ENCODE data around the gene CALHM6.
A peak's percentile ranks its signal among the peaks of the same experiment; 100 is the strongest.

The CALHM6 gene

GRCh38 chr6:116461331-116461931, at the start of gene CALHM6:
Gene CALHM6 (plus strand): TSS chr6:116461375. CDS start chr6:116461930, 555 bp downstream.
- TF ChIP-seq, protein P1, sequence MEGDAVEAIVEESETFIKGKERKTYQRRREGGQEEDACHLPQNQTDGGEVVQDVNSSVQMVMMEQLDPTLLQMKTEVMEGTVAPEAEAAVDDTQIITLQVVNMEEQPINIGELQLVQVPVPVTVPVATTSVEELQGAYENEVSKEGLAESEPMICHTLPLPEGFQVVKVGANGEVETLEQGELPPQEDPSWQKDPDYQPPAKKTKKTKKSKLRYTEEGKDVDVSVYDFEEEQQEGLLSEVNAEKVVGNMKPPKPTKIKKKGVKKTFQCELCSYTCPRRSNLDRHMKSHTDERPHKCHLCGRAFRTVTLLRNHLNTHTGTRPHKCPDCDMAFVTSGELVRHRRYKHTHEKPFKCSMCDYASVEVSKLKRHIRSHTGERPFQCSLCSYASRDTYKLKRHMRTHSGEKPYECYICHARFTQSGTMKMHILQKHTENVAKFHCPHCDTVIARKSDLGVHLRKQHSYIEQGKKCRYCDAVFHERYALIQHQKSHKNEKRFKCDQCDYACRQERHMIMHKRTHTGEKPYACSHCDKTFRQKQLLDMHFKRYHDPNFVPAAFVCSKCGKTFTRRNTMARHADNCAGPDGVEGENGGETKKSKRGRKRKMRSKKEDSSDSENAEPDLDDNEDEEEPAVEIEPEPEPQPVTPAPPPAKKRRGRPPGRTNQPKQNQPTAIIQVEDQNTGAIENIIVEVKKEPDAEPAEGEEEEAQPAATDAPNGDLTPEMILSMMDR (IDR thresholded peaks at IDR 0.05), result no peak
- H3K4me1 ChIP-seq, result peaks cover 0 to 10% (median 8%) of the 10 kb centered on the region in 4 donors
- intact Hi-C loops (cut with DNase I; ENCODE audit: low total_unique reads), result no loop called here
- no peak within 1 kb of the TSS for H3K27ac ChIP-seq
- DNase-seq, result no peak
- H3K27me3 ChIP-seq, result peaks cover 0 to 12% of the 10 kb centered on the region in 2 donors
- H3K36me3 ChIP-seq, result no peaks in the 10 kb centered on the region
- H3K4me3 ChIP-seq, result peak within 1 kb of the TSS; percentile 40 to 55
- H3K9me3 ChIP-seq, result no peaks in the 10 kb centered on the region

DNA sequence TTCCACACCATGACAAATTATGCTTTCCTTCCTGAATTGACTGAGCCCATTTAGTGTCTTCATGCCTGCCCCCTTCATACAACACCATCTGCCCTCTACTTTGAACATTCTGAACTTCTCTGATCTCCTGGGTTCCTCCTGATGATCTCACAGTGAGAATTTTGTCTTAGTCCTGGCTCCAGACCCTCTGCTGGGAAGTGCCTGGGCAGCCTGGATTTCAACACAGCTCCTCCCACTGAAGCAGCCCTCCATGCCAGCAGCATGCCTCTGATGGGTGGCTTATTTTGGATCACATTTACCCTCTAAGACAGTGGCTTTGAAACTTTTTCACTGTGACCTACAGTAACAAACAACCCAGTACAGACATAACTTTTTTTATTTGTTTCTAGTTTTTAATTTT, 48.9 kb upstream of the CALHM6 start:
- intact Hi-C loops (cut with DNase I; ENCODE audit: low total_unique reads), result no loop called here
- DNase-seq, result no peak
- no peaks in the 10 kb centered on the region for H3K36me3 ChIP-seq
- H3K27ac ChIP-seq, result peak overlapping the region in 1 of 2 donors; percentile 11
- no peaks in the 10 kb centered on the region for H3K9me3 ChIP-seq
- H3K4me3 ChIP-seq, result no peak overlapping the region
- H3K27me3 ChIP-seq, result no peaks in the 10 kb centered on the region
- TF ChIP-seq, protein P1 (IDR thresholded peaks at IDR 0.05), result no peak
- peaks cover 0 to 27% (median 19%) of the 10 kb centered on the region in 4 donors for H3K4me1 ChIP-seq

- no peaks in the 10 kb centered on the region for H3K36me3 ChIP-seq
- H3K9me3 ChIP-seq, result no peaks in the 10 kb centered on the region
- no peaks in the 10 kb centered on the region for H3K27me3 ChIP-seq
- DNase-seq, result no peak
- H3K4me1 ChIP-seq, result peaks cover 0 to 27% (median 19%) of the 10 kb centered on the region in 4 donors
- intact Hi-C loops (cut with DNase I; ENCODE audit: low total_unique reads), result no loop called here
- no peak overlapping the region for H3K27ac ChIP-seq
- TF ChIP-seq, protein P1 (IDR thresholded peaks at IDR 0.05), result no peak
- H3K4me3 ChIP-seq, result no peak overlapping the region
Observed at GRCh38 chr6:116413357-116413756, 47.8 kb upstream of the CALHM6 start.

- Histone ChIP-seq H3K27ac (no peak overlapping the region), H3K4me1 (peaks cover 0 to 9% (median 1%) of the 10 kb centered on the region in 4 donors), H3K4me3 (no peak overlapping the region), H3K27me3 (no peaks in the 10 kb centered on the region), H3K36me3 (no peaks in the 10 kb centered on the region), H3K9me3 (no peaks in the 10 kb centered on the region)
- intact Hi-C loops (cut with DNase I; ENCODE audit: low total_unique reads), result no loop called here
- no peak for DNase-seq
- TF ChIP-seq, protein P1 (IDR thresholded peaks at IDR 0.05), result no peak
Observed at GRCh38 chr6:116417661-116418060, 43.5 kb upstream of the CALHM6 start.

DNA sequence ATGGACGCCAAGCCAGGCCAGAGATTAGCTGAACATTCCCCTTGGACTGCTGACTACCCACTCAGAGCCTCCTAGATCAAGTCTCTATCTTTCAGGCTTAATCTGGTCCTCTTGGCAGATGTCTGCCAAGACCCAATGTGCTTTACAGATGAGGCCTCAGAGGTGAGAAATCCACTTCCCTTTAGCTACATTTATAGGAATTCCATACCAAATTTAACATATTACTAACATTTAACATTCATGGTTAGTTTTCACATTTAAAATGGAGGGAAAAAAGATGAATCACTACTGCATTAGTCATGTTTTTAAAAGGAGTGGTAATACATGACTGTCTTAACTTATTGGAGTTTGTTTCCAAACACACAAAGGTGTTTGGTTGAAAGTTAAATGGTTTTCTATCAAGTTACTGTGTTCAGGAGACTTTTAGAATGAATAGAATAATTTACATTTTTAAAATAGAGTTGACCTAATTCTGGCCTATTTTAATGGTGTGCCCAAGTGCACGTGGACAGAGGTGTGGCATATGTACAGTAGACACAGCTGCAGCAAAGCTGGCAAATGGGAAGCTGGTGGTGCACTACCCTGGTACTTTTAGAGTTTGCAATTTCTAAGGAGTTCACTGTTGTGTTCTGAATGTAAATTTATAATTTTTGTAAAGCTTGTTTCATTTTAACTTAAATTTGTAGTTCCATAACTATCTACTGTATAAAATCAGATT, 41.9 kb upstream of the CALHM6 start:
- H3K4me1 ChIP-seq, result peaks cover 0 to 3% (median 0%) of the 10 kb centered on the region in 4 donors
- H3K9me3 ChIP-seq, result no peaks in the 10 kb centered on the region
- no peaks in the 10 kb centered on the region for H3K27me3 ChIP-seq
- intact Hi-C loops (cut with DNase I; ENCODE audit: low total_unique reads), result no loop called here
- H3K36me3 ChIP-seq, result no peaks in the 10 kb centered on the region
- H3K27ac ChIP-seq, result no peak overlapping the region
- DNase-seq, result no peak
- no peak overlapping the region for H3K4me3 ChIP-seq
- TF ChIP-seq, protein P1 (IDR thresholded peaks at IDR 0.05), result no peak
